ENCODE measurements around the gene SDK2. TPM values are rescaled to one million over a fixed set of nuclear protein-coding genes. Genes with fewer than 3 reads are reported as not detected.

Gene SDK2
- total and polyA plus RNA-seq, 9 of the 15 experiments (the other 6 are each of a cell fraction or from before 2014, with no cell fraction given): 0.04 TPM; not detected in 8

DNA sequence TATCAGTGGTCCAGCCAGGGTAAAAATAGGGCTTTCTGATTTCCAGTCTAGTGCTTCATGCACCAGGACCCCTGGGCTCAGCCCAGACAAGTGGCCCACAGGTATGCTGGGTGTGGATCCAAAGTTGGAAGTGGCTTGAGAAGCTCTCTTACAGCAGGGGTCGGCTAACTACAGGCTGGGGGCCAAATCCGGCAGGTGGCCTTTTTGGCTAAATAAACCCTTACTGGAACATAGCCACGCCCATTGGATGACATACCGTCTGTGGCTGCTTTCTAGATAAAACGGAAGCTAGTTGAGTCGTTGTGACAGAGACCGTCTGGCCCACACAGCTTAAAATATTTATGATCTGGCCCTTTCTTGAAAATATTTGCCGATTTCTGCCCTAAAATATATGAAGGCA lies 213.4 kb downstream of the SDK2 start (continued):
- TF ChIP-seq POLR3G (IDR thresholded peaks at IDR 0.05; ENCODE audit: extremely low read depth, insufficient read length, insufficient replicate concordance) (no peak), ZNF347 (CRISPR knock-in tag; IDR thresholded peaks at IDR 0.05; ENCODE audit: low read depth) (no peak), ZBED1 (IDR thresholded peaks at IDR 0.05) (no peak), PTTG1 (tag; IDR thresholded peaks at IDR 0.05; ENCODE audit: low read depth) (no peak), SRF (CRISPR knock-in tag; IDR thresholded peaks at IDR 0.05) (no peak), TAF7 (tag; IDR thresholded peaks at IDR 0.05) (no peak), ETV6 (IDR thresholded peaks at IDR 0.05; ENCODE audit: borderline replicate concordance in 1 of 2, low read depth in 2 of 2, low read length in 1 of 2) (no peak), ETV6 (CRISPR knock-in tag; IDR thresholded peaks at IDR 0.05; ENCODE audit: borderline replicate concordance) (no peak), FOXK2 (conservative IDR thresholded peaks at IDR 0.05 in 1 of 2, IDR thresholded peaks at IDR 0.05 in 1 of 2; ENCODE audit: low read depth in 2 of 2) (no peak), EP400 (IDR thresholded peaks at IDR 0.05) (no peak), TOE1 (IDR thresholded peaks at IDR 0.05; ENCODE audit: borderline replicate concordance) (no peak), TOE1 (CRISPR knock-in tag; IDR thresholded peaks at IDR 0.05; ENCODE audit: borderline replicate concordance, low read depth) (no peak)
- TF ChIP-seq, protein P1, sequence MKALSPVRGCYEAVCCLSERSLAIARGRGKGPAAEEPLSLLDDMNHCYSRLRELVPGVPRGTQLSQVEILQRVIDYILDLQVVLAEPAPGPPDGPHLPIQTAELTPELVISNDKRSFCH (CRISPR knock-in tag; IDR thresholded peaks at IDR 0.05): no peak
- TF ChIP-seq, protein P1 (tag; IDR thresholded peaks at IDR 0.05): no peak
- TF ChIP-seq, protein P2, sequence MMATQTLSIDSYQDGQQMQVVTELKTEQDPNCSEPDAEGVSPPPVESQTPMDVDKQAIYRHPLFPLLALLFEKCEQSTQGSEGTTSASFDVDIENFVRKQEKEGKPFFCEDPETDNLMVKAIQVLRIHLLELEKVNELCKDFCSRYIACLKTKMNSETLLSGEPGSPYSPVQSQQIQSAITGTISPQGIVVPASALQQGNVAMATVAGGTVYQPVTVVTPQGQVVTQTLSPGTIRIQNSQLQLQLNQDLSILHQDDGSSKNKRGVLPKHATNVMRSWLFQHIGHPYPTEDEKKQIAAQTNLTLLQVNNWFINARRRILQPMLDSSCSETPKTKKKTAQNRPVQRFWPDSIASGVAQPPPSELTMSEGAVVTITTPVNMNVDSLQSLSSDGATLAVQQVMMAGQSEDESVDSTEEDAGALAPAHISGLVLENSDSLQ (IDR thresholded peaks at IDR 0.05): no peak

Data from K562 (cell line).